Stimulated activated naive CD4-positive, alpha-beta T cell (primary cell): ENCODE data around the gene TTI1.
"Not testable (repeated sequence)": the region's sequence is repeated elsewhere in the genome, so short reads cannot be mapped to it uniquely, and the experiment has no call there.

Source experiments
- DNase-seq, 6 experiments: peaks; one replicate each; lab custom pipeline; 2025; lab: John Stamatoyannopoulos, UW

The TTI1 gene

GRCh38 chr20:38009416-38009815, 23.8 kb downstream of the TTI1 start:
- not testable (repeated sequence) for DNase-seq

- no peak for DNase-seq
Observed at GRCh38 chr20:38008233-38008944, 24.9 kb downstream of the TTI1 start.

- no peak for DNase-seq
Observed at GRCh38 chr20:38007526-38007925, 25.7 kb downstream of the TTI1 start.

- no peak for DNase-seq
Observed at GRCh38 chr20:38005903-38006302, 27.4 kb downstream of the TTI1 start.

GRCh38 chr20:38004416-38004815, 28.8 kb downstream of the TTI1 start:
- DNase-seq, result no peak

- DNase-seq, result no peak
Observed at GRCh38 chr20:38002422-38002821, 30.8 kb downstream of the TTI1 start.

GRCh38 chr20:38001981-38002380, 31.3 kb downstream of the TTI1 start:
- DNase-seq, result peak in 3 of 6 experiments; percentile 5 to 15 (median 12)

GRCh38 chr20:38001173-38001875, 31.9 kb downstream of the TTI1 start:
- no peak for DNase-seq

GRCh38 chr20:38000293-38000692, 33.0 kb downstream of the TTI1 start:
- no peak for DNase-seq

GRCh38 chr20:37999526-38000263, 33.6 kb downstream of the TTI1 start:
- DNase-seq, result no peak

- no peak for DNase-seq
Observed at GRCh38 chr20:37997516-37997915, 35.7 kb downstream of the TTI1 start.

GRCh38 chr20:37995856-37996605, 37.2 kb downstream of the TTI1 start:
- DNase-seq, result no peak

GRCh38 chr20:37994512-37994911, 38.7 kb downstream of the TTI1 start:
- no peak for DNase-seq

GRCh38 chr20:37992802-37993409, 40.4 kb downstream of the TTI1 start:
- peak in 3 of 6 experiments; percentile 15 to 32 (median 31) for DNase-seq

- DNase-seq, result no peak
Observed at GRCh38 chr20:37991908-37992307, 41.3 kb downstream of the TTI1 start.

GRCh38 chr20:37991157-37991866, 41.9 kb downstream of the TTI1 start:
- no peak for DNase-seq

GRCh38 chr20:37990571-37991151, 42.6 kb downstream of the TTI1 start:
- no peak for DNase-seq

- no peak for DNase-seq
Observed at GRCh38 chr20:37989601-37990295, 43.5 kb downstream of the TTI1 start.

- no peak for DNase-seq
Observed at GRCh38 chr20:37988306-37988954, 44.8 kb downstream of the TTI1 start.
